GM21528 (cell line): ENCODE measurements around the gene NUSAP1.
"Not testable (repeated sequence)": the region's sequence is repeated elsewhere in the genome, so short reads cannot be mapped to it uniquely, and the experiment has no call there.

Experiments
- ATAC-seq: cut with Tn5 transposase; IDR thresholded peaks from one replicate; pipeline ENCODE4 v1.9.1; 2021; ENCODE audit warnings: mild to moderate bottlenecking, moderate library complexity; ENCODE audit not compliant: unreplicated experiment, low FRiP score

Gene NUSAP1

DNA sequence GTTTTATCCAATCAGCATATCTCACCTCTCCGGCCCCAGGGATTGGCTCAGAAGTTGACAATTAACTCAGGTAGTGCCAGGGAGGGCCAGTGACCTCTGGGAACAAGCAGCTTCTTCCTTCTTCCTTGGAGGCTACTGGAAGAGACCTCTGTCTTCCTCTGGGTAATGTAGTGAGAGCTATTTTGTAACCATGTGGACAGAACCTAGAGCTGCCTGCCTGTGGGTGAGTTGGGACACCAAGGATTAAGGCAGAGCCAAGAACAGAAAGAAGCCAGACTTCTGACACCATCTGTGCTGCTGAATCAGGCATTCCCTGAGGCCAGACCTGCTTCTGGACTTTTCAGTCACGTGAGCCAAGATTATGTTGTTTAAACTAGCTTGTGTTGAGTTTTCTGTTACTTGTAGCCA lies 75.6 kb downstream of the NUSAP1 start:
- ATAC-seq = no peak

DNA sequence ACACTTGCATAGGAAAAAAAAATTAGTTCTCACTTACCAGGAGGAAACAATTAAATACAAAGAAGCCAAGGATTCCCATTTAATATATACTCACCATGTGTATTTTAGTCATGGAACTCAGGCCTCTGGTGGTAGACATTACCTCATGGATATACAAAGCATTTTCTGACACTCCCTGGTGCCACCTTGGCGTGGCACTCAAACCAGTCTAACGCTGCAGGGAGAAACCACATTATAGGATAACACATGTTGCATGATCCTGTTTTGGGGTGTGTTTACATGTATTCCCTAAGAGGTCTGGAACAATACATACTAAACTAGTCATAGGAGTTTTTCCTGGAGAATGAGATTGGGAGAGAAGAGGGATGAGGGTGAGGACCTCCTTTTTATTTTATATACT lies 78.3 kb downstream of the NUSAP1 start:
- ATAC-seq = no peak

DNA sequence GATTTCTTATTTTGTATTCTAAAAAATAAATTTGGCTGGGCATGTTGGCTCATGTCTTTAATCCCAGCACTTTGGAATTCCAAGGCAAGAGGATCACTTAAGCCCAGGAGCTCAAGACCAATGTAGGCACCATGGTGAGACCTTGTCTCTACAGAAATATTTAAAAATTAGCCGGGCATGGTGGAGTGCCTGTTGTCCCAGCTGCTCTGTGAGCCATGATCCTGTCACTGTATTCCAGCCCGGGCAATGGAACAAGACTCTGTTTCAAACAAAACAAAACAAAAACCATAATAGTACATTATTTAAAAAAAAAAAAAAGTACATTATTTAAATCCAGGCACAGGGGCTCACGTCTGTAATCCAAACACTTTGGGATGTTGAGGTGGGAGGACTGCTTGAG lies 78.8 kb downstream of the NUSAP1 start:
- no peak for ATAC-seq

DNA sequence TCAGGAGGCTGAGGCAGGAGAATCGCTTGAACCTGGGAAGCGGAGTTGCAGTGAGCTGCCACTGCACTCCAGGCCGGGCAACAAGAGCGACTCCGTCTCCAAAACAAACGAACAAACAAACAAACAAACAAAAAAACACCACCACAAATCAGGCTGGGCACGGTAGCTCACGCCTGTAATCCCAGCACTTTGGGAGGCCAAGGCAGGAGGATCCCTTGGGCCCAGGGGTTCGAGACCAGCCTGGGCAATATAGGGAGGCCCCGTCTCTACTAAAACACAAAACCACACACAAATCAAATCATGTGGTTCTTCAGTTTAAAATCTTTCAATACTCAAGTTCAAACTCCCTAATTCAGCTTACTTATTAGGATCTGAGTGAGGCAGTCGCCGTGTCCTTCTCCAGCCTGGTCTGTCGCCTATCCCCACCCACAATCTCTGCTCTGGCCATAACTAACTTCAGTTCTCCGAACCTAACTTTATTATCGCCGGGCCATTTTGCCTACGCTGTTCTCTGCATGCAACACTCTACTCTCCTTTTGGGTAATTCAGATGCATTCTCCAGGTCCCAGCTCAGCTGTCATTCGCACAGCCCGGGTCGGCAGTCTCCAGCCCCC lies 83.6 kb downstream of the NUSAP1 start:
- ATAC-seq = peak; percentile 9

GRCh38 chr15:41416742-41417417 lies 84.2 kb downstream of the NUSAP1 start, which contains the start of gene RTF1:
Gene RTF1, plus strand, starts transcription at chr15:41417095. Its CDS starts 21 bp downstream, at chr15:41417116.
- peak; percentile 87 for ATAC-seq

DNA sequence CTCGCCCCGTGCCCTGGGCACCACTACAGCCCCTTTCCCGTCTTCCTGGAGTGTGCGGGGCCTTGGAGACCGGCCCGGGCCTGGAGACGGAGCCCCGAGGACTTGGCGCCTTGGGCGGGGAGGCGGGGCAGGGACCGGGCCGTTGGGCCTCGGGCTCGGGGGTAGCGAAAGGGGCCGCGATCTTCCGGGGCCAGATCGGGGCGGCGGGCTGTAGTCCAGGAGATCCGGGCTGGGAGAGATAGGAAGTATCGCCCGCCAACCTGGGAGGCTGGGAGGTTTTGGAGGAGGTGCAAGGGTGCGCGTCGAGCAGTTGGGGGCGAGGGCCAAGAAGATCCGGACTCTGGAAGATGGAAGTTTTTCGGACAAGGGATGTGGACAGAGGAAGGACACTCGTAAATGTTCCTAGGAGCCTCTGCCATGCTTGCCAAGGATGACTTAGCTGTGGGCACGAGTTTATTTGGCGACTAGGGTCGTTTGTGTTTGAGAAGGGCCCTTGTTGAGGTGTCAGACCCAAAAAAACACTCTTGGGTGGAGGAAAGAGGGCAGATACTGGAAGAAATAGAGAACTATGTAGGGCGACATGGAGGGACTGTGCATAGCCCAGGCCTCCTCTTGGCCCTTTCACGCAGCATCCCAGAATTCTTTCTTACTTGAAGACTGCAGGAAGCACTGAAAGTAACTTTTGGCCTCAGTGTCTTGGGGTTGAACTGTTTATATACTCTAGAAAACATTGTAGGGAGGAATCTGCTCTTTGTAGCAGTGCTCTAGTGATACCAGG lies 84.9 kb downstream of the NUSAP1 start:
- ATAC-seq = peak; percentile 42

- peak; percentile 61 for ATAC-seq
Measured at GRCh38 chr15:41423979-41424659, 91.4 kb downstream of the NUSAP1 start.

GRCh38 chr15:41424809-41425208 lies 92.1 kb downstream of the NUSAP1 start:
- no peak for ATAC-seq

DNA sequence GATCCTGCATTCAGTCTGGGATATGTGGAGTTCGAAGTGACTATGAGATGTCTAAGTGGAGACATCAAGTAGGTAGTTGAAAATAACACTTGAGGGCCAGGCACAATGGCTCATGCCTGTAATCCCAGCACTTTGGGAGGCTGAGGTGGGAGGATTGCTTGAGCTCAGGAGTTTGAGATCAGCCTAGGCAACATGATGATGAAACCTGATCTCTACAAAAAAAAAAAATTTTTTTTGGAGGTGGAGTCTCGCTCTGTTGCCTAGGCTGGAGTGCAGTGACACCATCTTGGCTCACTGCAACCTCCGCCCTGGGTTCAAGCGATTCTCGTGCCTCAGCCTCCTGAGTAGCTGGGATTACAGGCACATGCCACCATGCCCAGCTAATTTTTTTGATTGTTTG lies 93.2 kb downstream of the NUSAP1 start:
- not testable (repeated sequence) for ATAC-seq

GRCh38 chr15:41429003-41429890 lies 96.6 kb downstream of the NUSAP1 start:
- peak; percentile 81 for ATAC-seq
